Measurements from ENCODE around the gene ANKRD33B.
"Not testable (repeated sequence)": the region's sequence is repeated elsewhere in the genome, so short reads cannot be mapped to it uniquely, and the experiment has no call there.

ANKRD33B gene

GRCh38 chr5:10618311-10618710 lies 54.4 kb downstream of the ANKRD33B start:
- DNase-seq (ENCODE audit: low read depth): no peak

GRCh38 chr5:10619649-10620048 lies 55.8 kb downstream of the ANKRD33B start:
- DNase-seq (ENCODE audit: low read depth): no peak

GRCh38 chr5:10620346-10620745 lies 56.5 kb downstream of the ANKRD33B start:
- DNase-seq (ENCODE audit: low read depth): no peak

GRCh38 chr5:10621832-10622231 lies 58.0 kb downstream of the ANKRD33B start:
- no peak for DNase-seq (ENCODE audit: low read depth)

GRCh38 chr5:10622810-10623209 lies 58.9 kb downstream of the ANKRD33B start:
- no peak for DNase-seq (ENCODE audit: low read depth)

- DNase-seq (ENCODE audit: low read depth): no peak
Measured at GRCh38 chr5:10623305-10623910, 59.5 kb downstream of the ANKRD33B start.

- DNase-seq (ENCODE audit: low read depth): no peak
Measured at GRCh38 chr5:10624206-10624605, 60.3 kb downstream of the ANKRD33B start.

GRCh38 chr5:10624679-10625078 lies 60.8 kb downstream of the ANKRD33B start:
- DNase-seq (ENCODE audit: low read depth): no peak

- no peak for DNase-seq (ENCODE audit: low read depth)
Measured at GRCh38 chr5:10625700-10626472, 62.0 kb downstream of the ANKRD33B start.

GRCh38 chr5:10626473-10627013 lies 62.7 kb downstream of the ANKRD33B start:
- DNase-seq (ENCODE audit: low read depth): peak; percentile 47

- no peak for DNase-seq (ENCODE audit: low read depth)
Measured at GRCh38 chr5:10627160-10627701, 63.4 kb downstream of the ANKRD33B start.

- no peak for DNase-seq (ENCODE audit: low read depth)
Measured at GRCh38 chr5:10628601-10629000, 64.7 kb downstream of the ANKRD33B start.

- no peak for DNase-seq (ENCODE audit: low read depth)
Measured at GRCh38 chr5:10629682-10630081, 65.8 kb downstream of the ANKRD33B start.

- DNase-seq (ENCODE audit: low read depth): no peak
Measured at GRCh38 chr5:10630126-10630525, 66.3 kb downstream of the ANKRD33B start.

- DNase-seq (ENCODE audit: low read depth): not testable (repeated sequence)
Measured at GRCh38 chr5:10630744-10631143, 66.9 kb downstream of the ANKRD33B start.

- DNase-seq (ENCODE audit: low read depth): no peak
Measured at GRCh38 chr5:10631316-10631996, 67.6 kb downstream of the ANKRD33B start.

- peak; percentile 20 for DNase-seq (ENCODE audit: low read depth)
Measured at GRCh38 chr5:10632110-10632761, 68.4 kb downstream of the ANKRD33B start.

GRCh38 chr5:10633271-10634049 lies 69.6 kb downstream of the ANKRD33B start:
- DNase-seq (ENCODE audit: low read depth): no peak

- DNase-seq (ENCODE audit: low read depth): no peak
Measured at GRCh38 chr5:10634050-10634449, 70.2 kb downstream of the ANKRD33B start.

- no peak for DNase-seq (ENCODE audit: low read depth)
Measured at GRCh38 chr5:10634562-10634961, 70.7 kb downstream of the ANKRD33B start.

- peak; percentile 39 for DNase-seq (ENCODE audit: low read depth)
Measured at GRCh38 chr5:10635257-10635866, 71.5 kb downstream of the ANKRD33B start.

Data from amniotic epithelial cell (primary cell).